ENCODE data around the gene PLA2G4E.

The PLA2G4E gene

DNA sequence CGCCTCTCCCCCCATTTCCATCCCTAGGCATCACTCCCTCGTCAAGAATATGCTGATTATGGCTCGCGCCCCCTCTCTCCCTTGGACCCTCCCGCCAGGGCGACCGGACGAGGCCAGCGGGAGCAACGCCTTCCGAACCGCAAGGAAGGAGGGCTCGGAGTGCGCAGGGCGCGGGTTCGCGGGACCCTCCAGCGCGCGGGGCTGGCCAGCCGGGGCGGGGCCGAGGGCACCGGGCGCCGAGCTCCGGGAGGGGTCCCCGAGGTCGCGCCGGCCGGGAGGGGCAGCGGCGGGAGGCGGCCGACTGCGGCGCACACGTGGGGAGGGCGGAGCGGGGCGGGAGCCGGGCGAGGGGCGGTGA is 49.0 kb downstream of the PLA2G4E start:
- no peak for DNase-seq (ENCODE audit: low read depth)
- TF ChIP-seq CTCF (IDR thresholded peaks at IDR 0.05; ENCODE audit: control insufficient read depth, extremely low read depth, insufficient read depth): no peak

DNA sequence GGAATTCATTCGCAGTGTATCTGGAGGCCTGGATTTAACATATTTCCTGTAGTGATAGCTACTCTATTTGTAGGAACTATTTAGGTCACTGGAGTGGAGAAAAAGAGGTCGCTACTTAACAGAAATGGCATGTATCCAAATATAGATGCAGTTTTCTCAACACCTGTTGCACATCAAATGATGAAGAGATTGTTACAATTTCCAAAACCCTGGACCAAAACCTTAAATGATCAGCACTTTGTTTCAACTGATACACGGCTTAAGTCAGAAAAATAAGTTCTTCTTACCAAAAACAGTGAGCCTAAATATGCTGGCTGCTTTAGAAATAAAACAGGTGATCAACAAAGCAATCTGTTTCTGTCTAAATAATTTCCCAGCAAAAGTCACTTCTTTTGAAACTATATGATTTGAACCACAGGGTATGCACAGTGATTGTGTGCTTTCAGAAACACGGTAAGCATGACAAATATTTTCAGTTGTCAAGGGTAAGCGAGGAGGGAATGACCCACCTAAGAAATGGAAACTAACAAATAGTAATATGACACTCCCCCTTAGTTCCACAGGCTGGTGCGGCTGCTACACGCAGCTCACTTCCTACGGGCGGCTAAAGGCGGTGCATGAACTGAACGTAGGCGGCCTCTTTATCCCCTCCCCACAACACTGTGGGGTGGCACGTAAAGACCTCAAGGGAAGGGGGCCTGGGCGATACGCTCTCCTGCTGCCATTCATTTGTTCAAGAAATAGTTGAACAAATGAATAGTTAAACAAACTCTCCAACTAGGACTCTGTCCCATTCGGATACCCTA is 49.5 kb downstream of the PLA2G4E start:
- no peak for TF ChIP-seq CTCF (IDR thresholded peaks at IDR 0.05; ENCODE audit: control insufficient read depth, extremely low read depth, insufficient read depth)
- peak overlapping the region; percentile 77 for H3K4me3 ChIP-seq (ENCODE audit: low read depth, low read length)
- DNase-seq (ENCODE audit: low read depth): no peak

More for the DNA sequence above, 49.0 kb downstream of the PLA2G4E start:
- peak overlapping the region; percentile 77 for H3K4me3 ChIP-seq (ENCODE audit: low read depth, low read length)

GRCh38 chr15:41970456-41970855 is 50.4 kb downstream of the PLA2G4E start:
- TF ChIP-seq CTCF (IDR thresholded peaks at IDR 0.05; ENCODE audit: control insufficient read depth, extremely low read depth, insufficient read depth): no peak
- H3K4me3 ChIP-seq (ENCODE audit: low read depth, low read length): no peak overlapping the region
- no peak for DNase-seq (ENCODE audit: low read depth)

- no peak overlapping the region for H3K4me3 ChIP-seq (ENCODE audit: low read depth, low read length)
- no peak for DNase-seq (ENCODE audit: low read depth)
- no peak for TF ChIP-seq CTCF (IDR thresholded peaks at IDR 0.05; ENCODE audit: control insufficient read depth, extremely low read depth, insufficient read depth)
Observed at GRCh38 chr15:41969851-41970431, 50.9 kb downstream of the PLA2G4E start.

- no peak for TF ChIP-seq CTCF (IDR thresholded peaks at IDR 0.05; ENCODE audit: control insufficient read depth, extremely low read depth, insufficient read depth)
- H3K4me3 ChIP-seq (ENCODE audit: low read depth, low read length): no peak overlapping the region
- DNase-seq (ENCODE audit: low read depth): no peak
Observed at GRCh38 chr15:41968701-41969100, 52.1 kb downstream of the PLA2G4E start.

DNA sequence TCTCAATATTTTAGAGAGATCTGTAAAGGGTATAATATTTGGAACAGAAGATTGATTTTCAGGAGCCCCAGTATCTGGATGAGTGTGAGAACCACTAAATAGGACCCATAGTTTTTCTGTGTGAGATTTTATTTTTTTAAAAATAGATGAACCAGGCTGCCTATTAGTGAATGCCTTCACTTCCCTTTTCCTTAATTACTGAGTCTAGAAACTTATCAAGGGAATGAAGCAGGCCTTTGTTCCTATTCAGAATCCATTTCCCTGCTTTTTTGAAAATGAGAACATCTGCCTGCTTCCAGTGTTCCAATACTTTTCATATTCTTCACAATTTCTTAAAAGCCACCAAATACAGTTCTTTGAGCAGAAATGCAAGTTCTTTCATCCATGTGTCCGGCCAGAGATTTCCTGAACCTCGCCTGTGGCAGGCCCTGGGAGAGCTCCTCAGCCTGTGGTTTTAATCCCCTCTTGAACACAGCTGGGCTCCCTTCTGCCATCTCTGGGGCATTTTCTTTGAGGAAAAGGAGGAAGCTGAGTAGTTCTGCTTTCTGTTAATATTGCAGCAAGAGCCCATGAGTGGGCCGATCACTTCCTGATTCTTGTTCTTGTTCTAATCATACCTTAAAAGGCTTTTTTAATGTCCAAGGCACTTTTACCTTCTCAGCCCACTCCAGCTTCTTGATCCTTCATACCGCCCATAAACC is 53.2 kb downstream of the PLA2G4E start:
- DNase-seq (ENCODE audit: low read depth): no peak
- TF ChIP-seq CTCF (IDR thresholded peaks at IDR 0.05; ENCODE audit: control insufficient read depth, extremely low read depth, insufficient read depth): no peak
- no peak overlapping the region for H3K4me3 ChIP-seq (ENCODE audit: low read depth, low read length)

Data from LNCaP clone FGC (cell line).